Measurements from ENCODE around the gene DDX54. TPM values are rescaled to one million over a fixed set of nuclear protein-coding genes. Genes with fewer than 3 reads are reported as not detected.

DDX54 gene
- total RNA-seq, 1 donor from 2014 or later, result 33.5 TPM

Other genes starting within 250 kb of the DDX54 start
- 4.1 TPM for gene OAS3, start 247.0 kb downstream of the DDX54 start, total RNA-seq
- 6.4 TPM for gene OAS2, start 207.0 kb downstream of the DDX54 start, total RNA-seq
- gene DTX1, start 128.7 kb downstream of the DDX54 start, total RNA-seq, result 24.5 TPM
- gene RASAL1, start 49.7 kb downstream of the DDX54 start, total RNA-seq, result 0.25 TPM
- gene CFAP73, start 35.8 kb downstream of the DDX54 start, total RNA-seq, result not detected
- gene RITA1, start 243 bp upstream of the DDX54 start, total RNA-seq, result 28.4 TPM
- gene TPCN1, start 36.0 kb upstream of the DDX54 start, total RNA-seq, result 33.1 TPM
- 23.2 TPM for gene SLC8B1, start 149.6 kb upstream of the DDX54 start, total RNA-seq
- gene PLBD2, start 173.1 kb upstream of the DDX54 start, total RNA-seq, result 23.3 TPM
- gene SDS, start 218.4 kb upstream of the DDX54 start, total RNA-seq, result 680 TPM
- 93.0 TPM for gene SDSL, start 236.9 kb upstream of the DDX54 start, total RNA-seq